ENCODE results near the gene KRT35.

DNA sequence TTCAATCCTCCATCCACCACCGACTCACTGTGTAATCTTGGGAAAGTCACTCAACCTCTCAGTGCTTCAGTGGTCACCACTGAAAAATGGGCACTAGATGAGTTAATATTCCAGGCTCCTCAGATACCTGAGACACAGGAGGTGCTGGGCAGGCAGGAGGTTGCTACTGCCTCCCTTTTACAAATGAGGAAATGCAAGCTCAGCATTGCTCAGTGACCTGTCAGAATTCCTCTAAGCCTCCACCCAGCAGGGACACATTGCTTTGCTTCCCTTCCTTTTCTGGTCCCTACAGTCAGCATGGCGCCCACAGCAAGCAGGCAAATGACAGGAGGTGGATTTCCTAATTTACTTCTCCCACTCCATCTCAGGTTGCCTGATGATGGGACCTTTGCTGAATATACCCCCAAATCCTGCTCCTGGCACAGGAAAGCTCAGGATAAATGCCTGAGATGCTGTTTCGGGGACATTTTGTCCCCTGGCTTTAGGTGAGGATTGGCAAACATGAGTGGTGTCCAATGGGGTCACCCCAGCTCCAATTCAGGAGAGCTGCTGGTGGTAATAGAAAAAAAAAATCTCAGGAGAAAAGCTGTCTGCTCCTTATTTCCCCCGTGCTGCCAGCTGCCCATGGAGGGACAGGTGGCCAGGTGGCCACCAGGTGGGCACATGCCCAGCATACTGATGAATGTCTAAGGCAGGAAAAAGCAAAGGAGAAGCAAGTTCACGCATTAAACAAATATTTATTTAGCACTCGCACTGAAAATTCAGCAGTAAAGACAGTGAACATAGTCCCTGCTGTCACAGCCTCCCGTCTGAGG, 29.5 kb upstream of the KRT35 start:
- TF ChIP-seq, protein P1, sequence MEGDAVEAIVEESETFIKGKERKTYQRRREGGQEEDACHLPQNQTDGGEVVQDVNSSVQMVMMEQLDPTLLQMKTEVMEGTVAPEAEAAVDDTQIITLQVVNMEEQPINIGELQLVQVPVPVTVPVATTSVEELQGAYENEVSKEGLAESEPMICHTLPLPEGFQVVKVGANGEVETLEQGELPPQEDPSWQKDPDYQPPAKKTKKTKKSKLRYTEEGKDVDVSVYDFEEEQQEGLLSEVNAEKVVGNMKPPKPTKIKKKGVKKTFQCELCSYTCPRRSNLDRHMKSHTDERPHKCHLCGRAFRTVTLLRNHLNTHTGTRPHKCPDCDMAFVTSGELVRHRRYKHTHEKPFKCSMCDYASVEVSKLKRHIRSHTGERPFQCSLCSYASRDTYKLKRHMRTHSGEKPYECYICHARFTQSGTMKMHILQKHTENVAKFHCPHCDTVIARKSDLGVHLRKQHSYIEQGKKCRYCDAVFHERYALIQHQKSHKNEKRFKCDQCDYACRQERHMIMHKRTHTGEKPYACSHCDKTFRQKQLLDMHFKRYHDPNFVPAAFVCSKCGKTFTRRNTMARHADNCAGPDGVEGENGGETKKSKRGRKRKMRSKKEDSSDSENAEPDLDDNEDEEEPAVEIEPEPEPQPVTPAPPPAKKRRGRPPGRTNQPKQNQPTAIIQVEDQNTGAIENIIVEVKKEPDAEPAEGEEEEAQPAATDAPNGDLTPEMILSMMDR (IDR thresholded peaks at IDR 0.05), result no peak
- TF ChIP-seq EP300 (IDR thresholded peaks at IDR 0.05) (no peak), POLR2A (IDR thresholded peaks at IDR 0.05) (no peak)
